ENCODE measurements around the gene LINGO1. TPM values are rescaled to one million over a fixed set of nuclear protein-coding genes. Genes with fewer than 3 reads are reported as not detected.

Gene LINGO1
- total RNA-seq, 4 donors from 2014 or later, result 0.13 to 1.1 (median 1.0) TPM; not detected in 1

DNA sequence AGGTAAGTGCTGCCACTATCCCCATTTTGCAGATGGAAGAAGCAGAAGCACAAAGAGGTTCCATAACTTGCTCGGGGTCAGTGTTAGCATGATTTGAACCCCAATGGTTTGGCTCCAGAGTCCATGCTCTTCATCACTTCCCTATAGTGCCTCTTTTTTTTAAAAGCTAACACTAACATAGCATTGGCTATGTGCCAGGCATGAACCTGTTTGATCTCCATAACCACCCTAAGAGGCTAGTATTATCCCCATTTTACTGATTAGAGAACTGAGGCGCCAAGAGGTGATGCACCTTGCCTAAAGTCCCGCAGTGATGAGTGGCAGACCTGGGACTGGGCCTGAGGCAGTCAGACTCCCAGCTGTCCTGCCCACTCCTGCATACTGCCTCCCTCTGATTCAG lies 7.3 kb downstream of the LINGO1 start:
- TF ChIP-seq POLR2A (IDR thresholded peaks at IDR 0.05), result no peak
- DNase-seq, result no peak
- 90 to 96% methylated on average over 3 of the region's 3 CpGs for WGBS, 2 donors
- Histone ChIP-seq H3K9me3 (no peaks in the 10 kb centered on the region), H3K4me3 (replicated peaks in 1 of 3) (no peak overlapping the region), H3K4me1 (peaks cover 0 to 14% of the 10 kb centered on the region in 2 donors), H3K27ac (no peak overlapping the region), H3K36me3 (no peaks in the 10 kb centered on the region), H3K27me3 (no peaks in the 10 kb centered on the region)
- intact Hi-C loops (cut with DNase I), result no loop called here

DNA sequence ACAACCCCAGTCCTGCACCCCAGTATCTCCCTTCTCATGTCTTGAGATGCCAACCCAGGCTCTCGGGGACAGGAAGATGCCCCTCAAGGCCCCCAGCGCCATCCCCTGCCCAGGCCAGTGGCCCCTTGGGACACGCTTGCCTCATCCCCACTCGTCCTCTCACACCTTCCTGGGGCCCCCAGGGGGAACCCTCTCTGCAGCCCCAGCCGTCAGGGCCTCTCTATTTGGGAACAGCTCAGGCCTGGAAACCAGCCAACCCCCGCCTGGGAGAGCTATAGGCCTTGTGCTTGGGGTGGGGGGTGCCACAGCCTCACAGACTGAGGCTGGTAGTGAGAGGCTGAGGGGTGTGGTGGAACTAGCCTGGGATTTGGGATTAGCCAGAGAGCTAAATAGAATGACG lies 7.8 kb downstream of the LINGO1 start:
- no peaks in the 10 kb centered on the region for H3K36me3 ChIP-seq
- H3K4me1 ChIP-seq, result peaks cover 0 to 14% of the 10 kb centered on the region in 2 donors
- H3K27ac ChIP-seq, result no peak overlapping the region
- 79 to 93% methylated on average over 3 to 6 of the region's 7 CpGs for WGBS, 2 donors
- DNase-seq, result no peak
- H3K9me3 ChIP-seq, result no peaks in the 10 kb centered on the region
- TF ChIP-seq, protein P1, sequence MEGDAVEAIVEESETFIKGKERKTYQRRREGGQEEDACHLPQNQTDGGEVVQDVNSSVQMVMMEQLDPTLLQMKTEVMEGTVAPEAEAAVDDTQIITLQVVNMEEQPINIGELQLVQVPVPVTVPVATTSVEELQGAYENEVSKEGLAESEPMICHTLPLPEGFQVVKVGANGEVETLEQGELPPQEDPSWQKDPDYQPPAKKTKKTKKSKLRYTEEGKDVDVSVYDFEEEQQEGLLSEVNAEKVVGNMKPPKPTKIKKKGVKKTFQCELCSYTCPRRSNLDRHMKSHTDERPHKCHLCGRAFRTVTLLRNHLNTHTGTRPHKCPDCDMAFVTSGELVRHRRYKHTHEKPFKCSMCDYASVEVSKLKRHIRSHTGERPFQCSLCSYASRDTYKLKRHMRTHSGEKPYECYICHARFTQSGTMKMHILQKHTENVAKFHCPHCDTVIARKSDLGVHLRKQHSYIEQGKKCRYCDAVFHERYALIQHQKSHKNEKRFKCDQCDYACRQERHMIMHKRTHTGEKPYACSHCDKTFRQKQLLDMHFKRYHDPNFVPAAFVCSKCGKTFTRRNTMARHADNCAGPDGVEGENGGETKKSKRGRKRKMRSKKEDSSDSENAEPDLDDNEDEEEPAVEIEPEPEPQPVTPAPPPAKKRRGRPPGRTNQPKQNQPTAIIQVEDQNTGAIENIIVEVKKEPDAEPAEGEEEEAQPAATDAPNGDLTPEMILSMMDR (IDR thresholded peaks at IDR 0.05), result no peak
- TF ChIP-seq POLR2A (IDR thresholded peaks at IDR 0.05), result no peak
- intact Hi-C loops (cut with DNase I), result no loop called here
- no peak overlapping the region for H3K4me3 ChIP-seq (replicated peaks in 1 of 3)
- no peaks in the 10 kb centered on the region for H3K27me3 ChIP-seq

- Histone ChIP-seq H3K9me3 (no peaks in the 10 kb centered on the region), H3K4me1 (peaks cover 0 to 14% of the 10 kb centered on the region in 2 donors), H3K4me3 (replicated peaks in 1 of 3) (no peak overlapping the region), H3K27me3 (no peaks in the 10 kb centered on the region), H3K36me3 (no peaks in the 10 kb centered on the region), H3K27ac (no peak overlapping the region)
- no peak for DNase-seq
- intact Hi-C loops (cut with DNase I), result no loop called here
- 88% methylated on average over 11 of the region's 11 CpGs for WGBS, 2 donors
- no peak for TF ChIP-seq POLR2A (IDR thresholded peaks at IDR 0.05)
- TF ChIP-seq, protein P1 (IDR thresholded peaks at IDR 0.05), result no peak
These were observed 8.8 kb downstream of the LINGO1 start for GRCh38 chr15:77623755-77624524.

- DNase-seq, result peak; percentile 18
- Histone ChIP-seq H3K9me3 (no peaks in the 10 kb centered on the region), H3K27me3 (no peaks in the 10 kb centered on the region), H3K27ac (no peak overlapping the region), H3K36me3 (no peaks in the 10 kb centered on the region), H3K4me3 (replicated peaks in 1 of 3) (no peak overlapping the region), H3K4me1 (peaks cover 0 to 14% of the 10 kb centered on the region in 2 donors)
- 55 to 60% methylated on average over 12 to 17 of the region's 18 CpGs for WGBS, 2 donors
- intact Hi-C loops (cut with DNase I), result no loop called here
- no peak for TF ChIP-seq POLR2A (IDR thresholded peaks at IDR 0.05)
- TF ChIP-seq, protein P1 (IDR thresholded peaks at IDR 0.05), result no peak
These were observed 9.6 kb downstream of the LINGO1 start for GRCh38 chr15:77622934-77623754.

GRCh38 chr15:77622209-77622933 lies 10.3 kb downstream of the LINGO1 start:
- peaks cover 0 to 14% of the 10 kb centered on the region in 2 donors for H3K4me1 ChIP-seq
- TF ChIP-seq, protein P1 (IDR thresholded peaks at IDR 0.05), result no peak
- no peak for TF ChIP-seq POLR2A (IDR thresholded peaks at IDR 0.05)
- no peak overlapping the region for H3K27ac ChIP-seq
- no peaks in the 10 kb centered on the region for H3K36me3 ChIP-seq
- H3K27me3 ChIP-seq, result no peaks in the 10 kb centered on the region
- no peaks in the 10 kb centered on the region for H3K9me3 ChIP-seq
- intact Hi-C loops (cut with DNase I), result no loop called here
- WGBS, 2 donors, result 29 to 33% methylated on average over 21 of the region's 22 CpGs
- peak; percentile 17 for DNase-seq
- H3K4me3 ChIP-seq (replicated peaks in 1 of 3), result no peak overlapping the region

All from thyroid gland (tissue), 4 donors.